ENCODE measurements around the gene DRD3.

Gene DRD3

DNA sequence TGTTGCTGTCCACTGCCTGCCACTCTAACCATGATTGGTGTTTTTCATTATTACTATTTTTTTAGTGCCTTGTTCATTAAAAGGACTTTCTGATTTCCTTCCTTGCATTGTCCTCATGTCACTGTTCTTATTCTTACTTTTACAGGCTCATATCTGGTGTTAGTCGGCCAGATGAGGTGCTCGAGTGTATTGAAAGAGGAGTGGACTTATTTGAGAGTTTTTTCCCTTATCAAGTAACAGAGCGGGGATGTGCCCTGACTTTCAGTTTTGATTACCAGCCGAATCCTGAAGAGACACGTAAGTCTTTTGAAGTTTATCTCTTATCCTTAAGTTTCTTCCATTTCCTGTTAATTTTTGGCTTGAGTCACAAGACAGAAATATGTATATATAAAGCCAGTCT is 99.1 kb downstream of the DRD3 start:
- no peak for DNase-seq (ENCODE audit: low read depth in 3 of 3, low spot score in 1 of 3)

DNA sequence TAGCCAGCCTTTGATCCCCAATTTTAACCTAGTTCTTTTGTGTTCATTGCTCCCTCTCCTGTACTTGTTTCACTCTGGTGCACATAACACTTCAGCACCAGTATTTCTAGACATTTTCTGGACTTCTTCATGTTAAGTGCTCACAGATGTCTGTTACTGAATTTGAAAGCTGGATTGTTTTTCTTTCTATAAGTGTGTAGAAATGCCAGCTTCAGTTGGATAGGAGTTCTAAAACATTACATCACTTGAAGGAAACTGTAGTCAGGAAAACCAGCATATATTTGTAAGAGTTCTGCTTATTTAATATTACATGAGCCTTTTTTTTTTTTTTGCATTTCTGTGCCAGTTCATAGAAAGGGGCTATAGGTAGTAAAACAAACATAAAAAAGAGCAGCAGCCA is 100.7 kb downstream of the DRD3 start:
- DNase-seq (ENCODE audit: low read depth in 3 of 3, low spot score in 1 of 3): no peak
